HG02840 (cell line): Measurements from ENCODE around the gene ALMS1.

Experiments
- ATAC-seq: cut with Tn5 transposase; IDR thresholded peaks from one replicate; pipeline ENCODE4 v1.9.1; 2021; ENCODE audit warnings: mild to moderate bottlenecking, moderate library complexity, moderate number of reproducible peaks; ENCODE audit not compliant: unreplicated experiment, low FRiP score

The ALMS1 gene

DNA sequence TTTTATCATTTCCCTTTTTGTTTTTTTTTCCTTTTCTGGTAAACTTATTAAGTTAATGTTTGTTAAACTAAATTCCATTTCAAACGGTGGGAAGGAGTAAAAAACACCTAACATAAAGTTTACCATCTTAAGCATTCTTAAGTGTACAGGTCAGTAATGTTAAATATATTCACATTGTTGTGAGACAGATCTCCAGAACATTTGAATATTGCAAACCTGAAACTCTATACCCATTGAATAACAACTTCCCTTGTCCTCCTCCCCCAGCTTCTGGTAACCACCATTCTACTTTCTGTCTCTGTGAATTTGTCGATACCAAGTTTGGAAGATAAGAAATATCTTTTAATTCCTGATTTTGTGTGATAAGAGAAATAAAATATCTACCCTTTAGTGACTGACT is 268.5 kb downstream of the ALMS1 start:
- no peak for ATAC-seq
